ENCODE data around the gene DEGS1.
A peak's percentile ranks its signal among the peaks of the same experiment; 100 is the strongest.

Gene DEGS1

DNA sequence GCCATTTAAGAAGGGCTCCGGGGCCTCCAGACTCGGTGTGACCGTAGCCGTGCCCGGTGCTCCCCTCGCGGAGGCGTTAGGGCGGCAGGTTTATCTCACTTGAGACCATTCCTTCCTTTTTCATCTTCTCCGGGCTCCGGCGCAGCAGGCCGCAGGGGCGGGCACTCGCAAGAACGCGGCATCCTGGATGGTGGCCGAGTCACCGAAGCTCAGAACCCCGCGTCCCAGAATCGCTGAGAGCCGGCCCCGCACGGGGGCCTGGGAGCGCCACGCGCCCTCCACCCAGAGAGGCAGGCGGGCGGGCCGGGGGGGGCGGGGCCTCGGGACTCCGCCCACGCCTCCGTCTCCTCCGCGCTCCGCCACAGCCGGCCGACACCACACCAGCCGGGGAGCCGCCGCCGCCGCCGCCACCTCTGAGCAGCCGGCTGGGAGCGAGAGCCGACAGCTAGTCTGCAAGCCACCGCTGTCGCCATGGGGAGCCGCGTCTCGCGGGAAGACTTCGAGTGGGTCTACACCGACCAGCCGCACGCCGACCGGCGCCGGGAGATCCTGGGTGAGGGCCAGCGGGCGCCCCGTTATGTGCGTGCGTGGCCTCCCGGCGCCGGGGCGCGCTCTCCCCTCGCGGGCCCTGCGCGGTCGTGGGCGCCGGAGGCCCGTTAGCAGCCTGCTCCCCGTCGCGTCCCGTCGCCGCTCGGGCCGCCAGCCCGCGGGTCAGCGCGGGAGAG is at the start of gene DEGS1:
TSS of gene DEGS1 (plus strand) at position 375 of the 725 bp plus-strand sequence. CDS start at position 472, 97 bp downstream.
- peak; percentile 83 for DNase-seq (ENCODE audit: low spot score)

DNA sequence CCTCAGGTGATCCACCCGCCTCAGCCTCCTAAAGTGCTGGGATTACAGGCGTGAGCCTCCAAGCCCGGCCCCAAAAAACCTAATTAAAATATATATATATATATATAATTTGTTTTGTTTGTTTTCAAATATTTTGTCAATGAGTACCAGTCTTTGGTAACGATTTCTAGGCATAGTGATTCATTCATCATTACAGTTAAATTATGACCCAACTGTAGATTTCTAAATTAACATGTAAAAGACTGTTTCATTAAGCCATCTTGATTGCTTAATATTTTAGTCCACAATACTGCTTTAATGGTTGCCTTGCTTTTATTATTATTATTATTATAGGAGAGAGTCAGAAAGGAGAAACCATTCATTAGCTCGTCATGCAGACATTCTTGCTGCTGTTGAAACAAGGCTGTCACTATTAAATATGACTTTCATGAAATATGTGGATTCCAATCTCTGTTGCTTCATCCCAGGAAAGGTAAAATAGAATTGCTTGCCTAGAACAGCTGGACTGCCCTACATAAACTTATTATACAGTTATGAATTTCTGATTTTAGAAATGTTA is 49.2 kb upstream of the DEGS1 start:
- no peak for DNase-seq (ENCODE audit: low spot score)

DNA sequence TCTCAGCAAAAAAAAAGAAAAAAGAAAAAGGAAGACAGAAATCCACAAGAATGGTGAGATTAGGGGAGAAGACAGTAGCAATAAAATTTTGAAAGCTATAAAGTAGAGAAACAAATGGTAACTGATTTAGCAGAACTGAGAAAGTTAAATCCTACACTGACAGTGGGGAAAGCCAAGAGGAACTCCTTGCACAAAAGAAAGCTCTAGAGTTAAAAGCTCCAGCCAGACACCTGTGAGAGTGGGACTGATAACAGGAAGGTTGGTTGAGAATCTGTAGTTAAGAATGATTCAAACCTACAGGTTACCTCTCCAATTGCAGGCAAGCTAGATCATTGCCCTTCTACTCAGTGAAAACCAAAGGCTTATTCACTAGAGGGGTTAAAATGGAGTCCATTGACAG is 45.5 kb upstream of the DEGS1 start:
- DNase-seq (ENCODE audit: low spot score): no peak

DNA sequence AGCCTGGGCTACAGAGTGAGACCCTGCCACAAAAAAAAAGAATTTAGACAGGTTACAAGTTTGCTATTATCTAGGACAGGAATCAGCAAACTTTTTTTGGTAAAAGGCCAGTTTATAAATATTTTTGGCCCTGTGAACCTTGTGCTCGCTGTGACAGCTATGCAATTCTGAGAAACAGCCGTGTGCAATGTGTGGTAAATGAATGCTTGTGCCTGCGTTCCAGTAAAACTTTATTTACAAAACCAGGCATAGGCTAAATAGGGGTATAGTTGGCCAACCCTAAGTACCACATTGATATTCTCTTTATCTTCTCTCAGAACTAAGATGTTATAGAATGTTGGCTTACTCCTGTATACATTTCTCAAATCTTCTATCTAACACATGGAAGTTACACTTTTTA is 44.8 kb upstream of the DEGS1 start:
- DNase-seq (ENCODE audit: low spot score): no peak

DNA sequence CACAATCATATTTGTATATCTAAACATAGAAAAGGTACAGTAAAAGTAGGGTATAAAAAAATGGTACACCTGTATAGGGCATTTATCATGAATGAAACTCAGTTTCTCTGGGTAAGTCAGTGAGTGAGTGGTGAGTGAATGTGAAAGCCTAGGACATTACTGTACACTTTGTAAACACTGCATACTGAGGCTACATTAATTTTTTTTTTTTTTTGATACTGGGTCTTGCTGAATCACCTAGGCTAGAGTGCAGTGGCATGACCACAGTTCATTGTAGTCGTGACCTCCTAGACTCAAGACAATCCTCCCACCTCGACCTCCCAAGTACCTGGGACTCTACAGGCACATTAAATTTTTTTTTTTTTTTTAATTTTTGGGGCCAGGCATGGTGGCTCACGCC is 41.3 kb upstream of the DEGS1 start:
- DNase-seq (ENCODE audit: low spot score): no peak

DNA sequence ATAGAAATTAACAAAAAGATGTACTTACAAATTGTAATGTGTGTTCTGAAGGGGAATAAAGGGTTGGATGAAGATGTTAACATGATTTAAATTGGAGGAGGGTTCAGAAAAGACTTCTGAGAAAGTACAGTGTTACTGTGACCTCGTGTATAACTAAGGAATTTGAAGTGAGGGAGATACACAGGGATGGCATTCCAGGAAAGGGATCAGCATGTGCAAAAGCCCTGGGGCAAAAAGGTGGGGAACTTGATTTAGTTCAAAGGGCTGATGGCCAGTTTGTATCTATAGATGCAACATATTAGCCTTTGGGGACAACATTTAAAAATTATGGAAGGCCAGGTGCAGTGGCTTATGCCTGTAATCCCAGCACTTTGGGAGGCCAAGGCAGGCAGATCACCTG is 33.3 kb upstream of the DEGS1 start:
- no peak for DNase-seq (ENCODE audit: low spot score)

DNA sequence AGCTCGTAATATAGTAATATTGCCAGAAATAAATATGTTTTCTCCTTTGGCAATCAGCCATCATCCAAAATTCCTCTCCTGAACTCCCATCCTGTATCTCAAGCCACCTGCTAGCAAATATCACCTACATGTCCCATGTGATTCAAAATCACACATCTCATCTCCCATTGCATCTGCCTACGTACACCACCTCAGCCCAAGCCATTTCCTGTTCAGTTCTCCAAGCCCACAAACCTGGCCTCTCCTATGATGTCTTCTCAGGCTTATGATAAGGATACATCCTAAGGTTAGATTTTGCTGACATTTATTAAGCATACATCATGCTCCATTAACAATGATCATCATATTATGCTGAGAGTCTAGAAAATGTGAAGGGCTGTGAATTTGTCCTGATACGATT is 31.9 kb upstream of the DEGS1 start:
- no peak for DNase-seq (ENCODE audit: low spot score)

DNA sequence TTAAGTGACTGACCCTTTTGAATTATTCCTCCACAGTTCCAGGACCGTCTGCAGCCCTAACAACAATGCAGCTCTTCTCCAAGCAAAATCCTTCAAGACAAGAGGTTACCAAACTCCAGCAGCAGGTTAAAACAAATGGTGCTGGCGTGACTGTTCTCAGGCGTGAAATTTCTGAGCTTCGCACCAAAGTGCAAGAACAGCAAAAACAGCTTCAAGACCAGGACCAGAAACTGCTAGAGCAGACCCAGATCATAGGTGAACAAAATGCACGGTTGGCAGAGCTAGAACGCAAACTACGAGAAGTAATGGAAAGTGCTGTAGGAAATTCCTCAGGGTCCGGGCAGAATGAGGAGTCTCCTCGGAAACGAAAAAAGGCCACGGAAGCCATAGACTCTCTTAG is 25.7 kb upstream of the DEGS1 start:
- DNase-seq (ENCODE audit: low spot score): no peak

DNA sequence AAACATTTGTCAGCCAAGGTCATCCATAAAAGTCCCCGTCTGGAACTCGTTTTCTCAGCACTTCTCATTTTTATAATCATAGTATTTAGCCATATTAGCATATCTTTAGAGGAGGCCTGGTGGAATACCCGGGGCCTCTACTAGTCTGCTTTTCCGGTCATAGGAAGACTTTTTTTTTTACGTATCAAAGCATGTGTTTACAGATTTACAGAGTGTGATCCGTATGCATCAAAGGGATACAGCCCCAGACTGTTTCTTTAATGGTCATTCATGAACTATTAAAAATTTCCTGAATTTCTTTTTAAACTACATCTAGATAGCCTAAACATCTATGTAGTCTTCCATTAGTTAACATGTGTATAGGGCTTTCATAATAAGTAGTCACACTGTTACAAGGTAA is 23.5 kb upstream of the DEGS1 start:
- no peak for DNase-seq (ENCODE audit: low spot score)

DNA sequence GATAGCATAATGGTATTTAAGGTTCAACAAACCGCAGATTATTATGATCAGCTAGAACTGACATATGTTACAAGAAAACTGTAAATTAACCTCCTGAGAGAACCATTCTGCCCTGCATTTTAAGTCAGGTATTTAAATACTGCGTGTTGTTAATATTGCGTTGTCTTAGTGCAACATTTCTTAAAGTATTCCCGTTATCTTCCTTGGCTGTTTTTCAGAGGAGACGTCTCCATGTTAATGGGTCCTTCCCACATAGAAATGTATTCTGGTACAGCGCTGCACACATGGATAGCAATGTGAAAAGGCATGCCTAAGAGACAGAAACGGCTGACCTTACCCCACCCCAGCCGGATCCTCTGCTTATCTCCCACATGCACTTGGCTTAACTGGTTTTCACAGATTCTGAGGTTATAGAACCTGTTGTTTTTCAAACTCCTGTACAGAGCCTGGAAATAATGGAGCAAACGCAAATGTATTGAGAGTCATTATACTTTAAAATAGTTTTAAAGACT is 22.8 kb upstream of the DEGS1 start:
- no peak for DNase-seq (ENCODE audit: low spot score)

DNA sequence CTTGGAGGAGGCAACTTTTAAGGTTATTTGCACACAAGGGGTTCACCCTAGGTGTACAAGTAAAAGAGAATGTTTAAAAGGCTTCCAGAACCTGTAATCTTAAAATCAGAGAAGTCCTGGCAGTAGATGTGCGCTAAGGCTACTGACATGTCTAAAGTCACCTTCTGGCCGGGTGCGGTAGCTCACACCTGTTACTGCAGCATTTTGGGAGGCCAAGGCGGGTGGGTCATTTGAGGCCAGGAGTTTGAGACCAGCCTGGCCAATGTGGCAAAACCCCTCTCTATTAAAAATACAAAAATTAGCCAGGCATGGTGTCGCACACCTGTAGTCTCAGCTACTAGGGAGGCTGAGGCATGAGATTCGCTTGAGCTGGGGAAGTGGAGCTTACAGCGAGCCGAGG is 20.3 kb upstream of the DEGS1 start:
- no peak for DNase-seq (ENCODE audit: low spot score)

DNA sequence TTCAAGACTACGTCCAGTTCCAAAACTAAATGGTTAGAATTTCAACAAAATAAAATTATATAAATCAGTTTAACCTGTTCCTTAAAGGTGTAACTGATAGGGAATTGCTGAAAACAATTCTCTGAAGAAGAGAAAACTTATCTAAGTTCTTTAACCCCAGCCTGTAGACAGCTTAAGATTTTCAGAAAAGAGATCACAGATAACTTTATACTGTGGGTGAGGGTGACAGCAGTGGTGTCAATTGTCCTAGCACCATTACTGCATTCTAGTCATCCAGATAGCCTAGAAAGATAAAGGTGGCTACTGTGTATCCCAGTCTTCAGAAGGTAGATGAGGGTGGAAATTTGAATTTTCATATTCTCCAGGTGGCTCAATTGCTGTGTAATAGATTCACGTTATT is 19.7 kb upstream of the DEGS1 start:
- no peak for DNase-seq (ENCODE audit: low spot score)

DNA sequence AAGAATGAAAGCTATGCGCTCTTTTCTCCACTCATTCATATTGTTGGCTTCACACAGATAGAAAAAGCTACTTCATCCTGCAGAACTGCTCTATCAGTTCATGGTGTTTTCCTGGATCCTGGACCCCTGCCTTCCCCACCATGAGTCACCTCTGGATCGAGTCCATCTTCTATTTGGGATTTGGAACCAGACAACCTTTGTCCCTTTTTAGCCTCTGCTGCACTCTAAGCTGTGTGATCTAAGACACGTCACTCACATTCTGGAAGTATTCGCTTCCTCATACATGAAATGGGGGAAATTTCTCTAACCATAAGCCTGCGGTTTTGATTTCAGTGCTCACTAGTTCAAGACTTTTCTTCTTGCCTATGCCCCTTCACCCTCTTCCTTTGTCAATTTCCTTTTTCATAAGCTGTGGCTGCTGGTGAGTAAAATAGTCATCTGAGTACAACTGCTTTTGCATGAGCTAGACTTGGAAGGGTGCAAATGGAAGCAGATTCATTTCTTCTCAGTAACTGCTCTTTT is 14.1 kb upstream of the DEGS1 start:
- DNase-seq (ENCODE audit: low spot score): peak; percentile 17

DNA sequence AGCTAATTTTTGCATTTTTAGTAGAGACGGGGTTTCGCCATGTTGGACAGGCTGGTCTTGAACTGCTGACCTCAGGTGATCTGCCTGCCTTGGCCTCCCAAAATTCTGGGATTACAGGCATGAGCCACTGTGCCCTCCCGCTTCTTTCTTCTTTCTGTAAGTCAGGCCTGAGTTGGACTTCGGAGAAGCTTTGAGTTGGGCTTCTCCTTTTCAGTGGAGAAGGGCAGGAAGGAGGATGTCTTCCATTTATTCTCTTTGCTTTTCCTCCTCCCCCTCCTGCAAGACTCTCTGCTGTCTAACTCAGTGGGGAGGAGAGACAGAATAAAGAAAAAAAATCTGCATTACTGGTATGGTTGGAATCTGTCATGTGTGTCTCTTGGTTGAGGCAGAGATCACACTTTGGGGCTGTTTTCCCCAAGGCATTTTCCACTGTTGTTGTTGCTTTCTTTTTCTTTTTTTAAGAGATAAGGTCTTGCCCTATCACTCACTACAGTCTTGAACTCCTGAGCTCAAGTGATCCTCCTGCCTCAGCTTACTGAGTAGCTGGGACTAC is 13.2 kb upstream of the DEGS1 start:
- DNase-seq (ENCODE audit: low spot score): no peak

DNA sequence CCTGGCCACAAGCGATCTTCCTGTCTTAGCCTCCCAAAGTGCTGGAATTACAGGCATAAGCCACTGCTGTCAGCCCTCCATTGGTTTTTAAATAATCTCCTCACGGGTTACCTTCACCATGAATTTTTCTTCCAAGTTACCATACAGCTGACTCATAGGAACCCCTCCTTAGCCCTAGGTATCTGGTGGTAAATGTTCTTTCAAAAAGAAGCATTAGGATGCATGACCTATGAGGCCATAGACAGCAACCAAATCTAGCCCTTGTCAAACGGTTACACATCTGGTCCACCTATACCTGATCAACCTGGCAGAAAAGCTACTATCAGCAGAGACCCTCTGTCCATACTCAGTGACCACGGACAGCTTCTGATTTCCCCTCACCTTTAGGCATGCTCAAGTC is 12.7 kb upstream of the DEGS1 start:
- DNase-seq (ENCODE audit: low spot score): no peak

DNA sequence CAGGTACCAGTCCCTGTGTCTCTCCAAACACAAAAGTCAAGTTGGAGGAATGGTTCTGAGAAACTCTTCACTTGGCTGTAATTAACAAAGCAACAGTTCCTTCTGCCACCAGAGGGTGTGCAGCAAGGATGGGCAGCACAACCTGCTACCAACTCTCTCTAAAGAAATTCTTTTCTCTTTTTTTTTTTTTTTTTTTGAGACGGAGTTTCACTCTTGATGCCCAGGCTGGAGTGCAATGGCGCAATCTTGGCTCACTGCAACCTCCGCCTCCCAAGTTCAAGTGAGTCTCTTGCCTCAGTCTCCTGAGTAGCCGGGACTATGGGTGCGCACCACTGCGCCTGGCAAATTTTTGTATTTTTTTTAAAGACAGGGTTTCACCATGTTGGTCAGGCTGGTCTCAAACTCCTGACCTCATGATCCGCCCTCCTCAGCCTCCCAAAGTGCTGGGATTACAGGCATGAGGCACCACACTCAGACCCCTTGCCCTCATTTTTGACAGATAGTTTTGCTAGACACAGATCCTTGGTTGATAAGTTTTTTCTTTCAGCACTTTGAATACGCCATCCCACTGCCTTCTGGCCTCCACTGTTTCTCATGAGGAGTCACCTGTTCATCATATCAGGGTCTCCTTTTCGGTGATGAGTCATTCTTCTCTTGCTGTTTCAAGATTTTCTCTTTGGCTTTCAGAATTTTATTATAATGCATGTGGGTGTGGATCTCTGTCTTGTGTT is 12.1 kb upstream of the DEGS1 start:
- DNase-seq (ENCODE audit: low spot score): no peak

DNA sequence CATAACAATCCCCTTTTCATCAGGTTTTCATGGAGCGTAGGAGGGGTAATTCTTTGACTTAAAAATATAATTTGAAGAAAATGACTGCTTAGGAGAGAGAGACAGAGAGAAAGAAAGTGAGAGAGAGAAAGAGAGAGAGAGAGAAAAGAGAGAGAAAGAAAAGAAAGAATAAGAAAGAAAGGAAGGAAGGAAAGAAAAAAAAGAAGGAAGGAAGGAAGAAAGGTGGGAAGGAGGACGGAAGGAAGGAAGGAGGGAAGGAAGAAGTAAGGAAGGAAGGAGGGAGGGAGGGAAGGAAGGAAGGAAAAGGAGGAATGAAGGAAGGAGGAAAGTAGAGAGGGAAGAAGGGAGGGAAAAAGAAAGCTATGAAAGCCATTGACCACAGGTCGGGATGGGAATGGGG is 10.8 kb upstream of the DEGS1 start:
- no peak for DNase-seq (ENCODE audit: low spot score)

DNA sequence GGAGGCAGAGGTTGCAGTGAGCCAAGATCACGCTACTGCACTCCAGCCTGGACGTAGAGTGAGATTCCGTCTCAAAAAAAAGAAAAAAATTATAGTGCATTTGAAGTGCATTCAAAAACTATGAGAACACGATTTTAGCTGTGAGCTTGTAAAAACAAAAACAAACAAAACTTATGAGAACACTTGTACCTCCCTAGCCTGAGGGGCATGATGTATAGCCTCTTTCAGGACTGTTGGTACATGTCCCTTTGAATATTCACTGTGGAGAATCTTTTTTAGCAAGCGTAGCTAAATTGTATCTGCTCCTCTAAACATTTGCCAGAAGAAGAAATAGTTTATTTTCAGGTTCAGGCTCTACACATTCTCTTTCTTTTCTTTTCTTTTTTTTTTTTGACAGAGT is 9.5 kb upstream of the DEGS1 start:
- DNase-seq (ENCODE audit: low spot score): no peak

DNA sequence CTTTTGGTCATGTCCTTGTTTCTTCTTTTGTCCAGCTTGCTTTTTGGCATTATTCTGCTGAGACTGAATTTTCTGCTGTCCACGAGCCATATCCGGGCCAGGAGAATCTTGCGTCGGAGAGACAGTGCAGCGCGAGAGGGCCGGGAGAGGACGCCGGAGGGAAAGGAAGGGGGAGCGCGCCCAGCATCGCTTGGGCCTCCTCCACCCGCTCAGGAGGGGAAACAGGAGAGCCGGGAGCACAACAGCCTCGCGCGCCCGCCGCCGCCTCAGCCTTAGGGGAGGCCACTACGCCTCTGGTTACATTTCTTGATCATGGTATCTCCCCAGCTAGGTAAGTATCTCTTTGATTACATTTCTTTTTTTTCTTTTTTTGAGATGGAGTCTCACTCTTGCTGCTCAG is 7.4 kb upstream of the DEGS1 start:
- no peak for DNase-seq (ENCODE audit: low spot score)

DNA sequence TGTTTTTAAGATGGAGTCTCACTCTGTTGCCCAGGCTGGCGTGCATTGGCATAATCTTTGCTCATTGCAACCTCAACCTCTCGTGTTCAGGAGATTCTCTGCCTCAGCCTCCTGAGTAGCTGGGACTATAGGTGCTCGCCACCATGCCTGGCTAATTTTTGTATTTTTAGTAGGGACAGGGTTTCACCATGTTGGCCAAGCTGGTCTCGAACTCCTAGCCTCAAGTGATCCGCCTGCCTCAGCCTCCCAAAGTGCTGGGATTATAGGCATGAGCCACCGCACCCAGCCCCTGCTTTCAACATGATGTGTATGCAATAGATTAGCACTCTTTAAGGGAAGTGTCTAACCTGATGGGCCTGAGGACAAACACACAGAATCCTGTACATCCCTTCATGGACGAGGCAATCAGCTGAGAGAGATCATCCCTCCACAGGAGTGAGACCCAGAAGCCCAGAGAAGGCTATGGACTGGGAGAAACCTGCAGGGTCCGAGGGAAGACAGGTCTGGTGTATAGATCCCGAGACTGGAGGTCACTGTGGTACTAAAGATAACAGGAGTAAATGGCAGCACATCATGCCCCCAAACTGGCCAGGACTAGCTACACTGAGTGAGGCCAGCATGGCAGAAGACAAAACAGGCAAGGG is 5.6 kb upstream of the DEGS1 start:
- DNase-seq (ENCODE audit: low spot score): no peak

DNA sequence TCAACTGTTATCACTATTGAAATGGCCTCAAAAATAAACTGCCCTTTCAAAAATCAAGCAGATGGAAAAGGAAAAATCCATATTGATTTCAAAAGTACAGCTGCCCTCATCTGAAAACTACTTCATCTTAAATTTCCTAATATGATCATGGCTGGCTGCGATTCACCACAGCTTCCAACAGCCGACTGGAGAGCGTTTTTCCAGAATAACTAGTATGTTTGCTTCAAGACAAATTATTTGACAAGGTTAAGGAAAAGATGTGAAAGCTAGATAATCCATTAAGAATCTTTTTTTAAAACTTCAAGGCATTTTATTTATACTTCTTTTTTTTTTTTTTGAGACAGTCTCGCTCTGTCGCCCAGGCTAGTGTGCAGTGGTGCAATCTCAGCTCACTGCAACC is 4.1 kb upstream of the DEGS1 start:
- no peak for DNase-seq (ENCODE audit: low spot score)

DNA sequence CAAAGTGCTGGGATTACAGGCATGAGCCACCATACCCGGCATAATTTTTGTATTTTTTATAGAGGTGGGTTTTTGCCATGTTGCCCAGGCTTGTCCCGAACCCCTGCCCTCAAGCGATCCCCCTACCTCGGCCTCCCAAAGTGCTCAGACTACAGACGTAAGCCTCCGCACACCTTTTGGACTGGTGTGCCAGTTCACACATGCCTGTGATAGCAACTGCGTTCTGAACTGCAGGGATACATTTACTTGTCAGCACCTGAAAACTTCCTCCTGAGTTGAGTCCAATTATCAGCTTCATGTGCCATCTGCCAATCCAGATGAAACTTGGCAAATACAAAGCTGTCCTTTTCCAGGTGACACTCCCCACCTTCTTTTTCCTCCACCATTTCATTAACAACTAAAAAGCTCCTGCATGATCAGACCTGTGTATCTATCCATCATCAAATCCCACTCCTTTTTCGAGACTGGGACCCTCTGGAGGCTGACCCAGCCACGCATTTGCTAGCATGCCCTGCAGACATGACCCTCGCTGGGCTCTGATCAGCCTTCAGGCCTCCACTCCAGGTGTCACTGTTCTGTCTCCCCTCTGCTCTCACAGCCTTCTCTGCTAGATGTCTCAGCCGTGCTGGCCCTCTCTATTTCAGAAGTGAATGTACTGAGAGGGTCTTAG is 2.1 kb upstream of the DEGS1 start:
- DNase-seq (ENCODE audit: low spot score): no peak

All from putamen (tissue), 1 donor.